AG04450 (cell line): ENCODE results near the gene QDPR. TPM values are rescaled to one million over a fixed set of nuclear protein-coding genes. Genes with fewer than 3 reads are reported as not detected.

Experiments used
- CTCF ChIA-PET: fragments of 300-600, 350-600 bp; formaldehyde crosslinking; extraction: SDS; loops from one replicate; lab custom pipeline; 2022; ENCODE audit warnings: antibody characterized with exemption, inconsistent platforms; lab: Charles Lee
- POLR2A ChIA-PET: fragments of 350-600 bp; formaldehyde crosslinking; extraction: SDS; loops from one replicate; lab custom pipeline; 2021; ENCODE audit warnings: antibody characterized with exemption, inconsistent platforms; lab: Yijun Ruan, JAX
- DNase-seq: peaks from one replicate; pipeline ENCODE4 v3.0.0-alpha.2; 2011; ENCODE audit warnings: low read depth, low spot score
- H3K27ac ChIP-seq: one replicate; pipeline ENCODE4 v1.5.1; 2012; ENCODE audit warnings: low read depth, low read length, control low read depth
- H3K27me3 ChIP-seq: one replicate; pipeline ENCODE4 v1.6.0; 2012; ENCODE audit warnings: low read length; ENCODE audit not compliant: control insufficient read depth, insufficient read depth
- H3K4me3 ChIP-seq: 2 replicates; pipeline ENCODE4 v1.5.1; 2011; ENCODE audit warnings: mild to moderate bottlenecking, low read depth, low read length, control low read depth
- H3K9me3 ChIP-seq: 2 replicates; pipeline ENCODE4 v1.5.1; 2012; ENCODE audit warnings: low read length; ENCODE audit not compliant: control insufficient read depth, insufficient read depth
- CTCF ChIP-seq: IDR thresholded peaks from 2 replicates; pipeline ENCODE4 v1.5.1; 2011; ENCODE audit warnings: low read depth, low read length, control low read depth, inconsistent platforms
- polyA plus RNA-seq: library from polyadenylated mRNA; depleted of rRNA; stranded (reverse); fragments of >200 nt; gene quantifications from 2 replicates; pipeline ENCODE4 v1.2.3, GENCODE V29; 2011

Gene QDPR
- polyA plus RNA-seq, 1 experiment, result 36.4 TPM

DNA sequence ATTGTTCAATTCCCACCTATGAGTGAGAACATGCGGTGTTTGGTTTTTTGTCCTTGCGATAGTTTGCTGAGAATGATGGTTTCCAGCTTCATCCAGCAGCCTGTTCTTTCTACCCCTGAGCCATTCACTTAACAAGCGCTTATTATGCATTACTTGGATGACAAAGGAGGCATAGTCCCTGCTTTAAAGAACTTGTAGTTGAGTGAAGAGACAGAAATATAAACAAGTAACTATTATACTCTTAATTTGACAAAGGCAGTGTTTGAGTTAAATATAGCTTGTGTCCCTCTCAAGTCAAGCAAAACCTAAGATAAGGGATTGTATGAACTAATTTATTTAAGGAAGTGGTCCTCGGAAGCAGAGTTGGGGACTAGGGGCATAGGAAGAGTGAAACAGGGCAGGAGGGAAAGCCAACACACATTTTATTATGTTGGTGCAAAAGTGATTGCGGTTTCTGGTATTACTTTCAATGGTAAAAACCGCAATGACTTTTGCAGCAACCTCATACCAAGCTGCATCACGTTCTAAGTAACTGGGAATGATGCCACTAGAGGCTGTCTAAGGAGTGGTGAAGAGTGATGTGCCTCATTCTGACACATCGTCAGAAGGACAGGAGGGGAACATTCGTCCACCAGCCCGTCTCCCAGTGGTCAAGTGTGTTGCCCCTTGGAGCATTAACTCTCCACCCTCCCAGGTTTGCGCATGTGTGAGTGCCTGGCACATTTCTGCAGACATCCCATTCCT, 41.8 kb downstream of the QDPR start:
- Histone ChIP-seq H3K9me3 (no peaks in the 10 kb centered on the region), H3K27me3 (no peaks in the 10 kb centered on the region), H3K27ac (no peak overlapping the region), H3K4me3 (no peak overlapping the region)
- no peak for TF ChIP-seq CTCF
- POLR2A ChIA-PET, result no interaction called here
- no peak for DNase-seq
- CTCF ChIA-PET, result interaction anchor here (0.6 to 10.6 kb wide), 5 partner anchors 17 to 1180 kb away, joined by 3 to 141 read pairs (median 107); no protein-coding TSS in a partner anchor

DNA sequence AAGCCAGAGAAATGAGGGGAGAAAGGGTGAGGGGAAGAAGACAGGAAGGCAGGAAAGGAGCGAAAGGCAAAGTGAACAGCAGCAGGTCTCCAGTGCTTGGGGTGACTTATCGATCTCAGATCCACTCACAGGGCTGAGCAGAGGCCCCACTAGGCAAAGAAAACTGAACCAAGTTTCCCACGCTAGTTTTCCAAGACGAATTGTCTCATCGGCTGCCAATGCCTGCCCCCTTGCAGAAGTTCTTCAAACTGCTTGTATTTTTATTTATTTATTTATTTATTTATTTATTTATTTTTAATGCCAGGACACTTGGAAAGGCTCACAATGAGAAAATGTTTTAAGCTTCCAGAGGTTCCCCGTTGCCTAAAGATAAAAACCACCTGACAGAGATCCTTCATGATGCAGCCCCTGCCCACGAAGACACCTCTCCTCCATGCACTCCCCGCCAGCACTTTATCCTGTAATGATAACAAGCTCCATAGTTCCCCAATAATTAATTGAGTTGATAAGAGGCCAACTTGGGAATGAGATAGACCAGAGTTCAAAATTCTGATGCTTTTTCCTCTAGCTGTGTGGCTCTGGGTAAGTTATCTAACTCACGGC, 43.2 kb downstream of the QDPR start:
- CTCF ChIA-PET, result interaction anchor here (0.6 to 10.6 kb wide), 21 partner anchors 8 to 1178 kb away, joined by 3 to 141 read pairs (median 4); no protein-coding TSS in a partner anchor
- Histone ChIP-seq H3K27me3 (no peaks in the 10 kb centered on the region), H3K27ac (no peak overlapping the region), H3K9me3 (no peaks in the 10 kb centered on the region), H3K4me3 (no peak overlapping the region)
- POLR2A ChIA-PET, result no interaction called here
- peak; percentile 67 for TF ChIP-seq CTCF
- no peak for DNase-seq

GRCh38 chr4:17463606-17464005, 48.3 kb downstream of the QDPR start:
- H3K9me3 ChIP-seq, result no peaks in the 10 kb centered on the region
- H3K27ac ChIP-seq, result peak overlapping the region; percentile 11
- no peak for TF ChIP-seq CTCF
- no peak overlapping the region for H3K4me3 ChIP-seq
- ChIA-PET POLR2A (no interaction called here), CTCF (no interaction called here)
- no peaks in the 10 kb centered on the region for H3K27me3 ChIP-seq
- DNase-seq, result no peak

DNA sequence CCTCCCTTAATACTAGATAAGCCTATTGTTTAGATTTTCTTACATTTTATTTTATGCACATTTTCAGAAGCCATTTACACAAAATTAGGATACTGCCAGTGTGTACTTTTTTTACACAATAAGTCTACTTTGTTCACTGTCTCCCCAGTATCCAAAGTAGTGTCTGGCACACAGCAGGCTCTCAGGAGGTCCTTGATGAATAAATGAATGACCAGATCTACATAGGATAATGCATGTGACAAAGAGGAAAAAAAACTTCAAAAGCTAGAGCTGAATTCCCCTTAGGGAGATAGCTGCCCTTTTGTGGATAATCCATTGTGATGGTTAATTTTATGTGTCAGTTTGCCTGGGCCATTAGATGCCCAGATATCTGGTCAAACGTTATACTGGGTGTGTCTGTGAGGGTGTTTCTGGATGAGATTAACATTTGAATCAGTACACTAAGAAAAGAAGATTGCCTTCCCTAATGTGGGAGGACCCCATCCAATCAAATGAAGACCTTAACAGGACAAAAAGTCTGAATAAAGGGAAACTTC, 61.6 kb downstream of the QDPR start:
- H3K9me3 ChIP-seq, result no peaks in the 10 kb centered on the region
- no peak overlapping the region for H3K27ac ChIP-seq
- no peak for DNase-seq
- H3K4me3 ChIP-seq, result no peak overlapping the region
- ChIA-PET CTCF (interaction anchor here (0.5 to 12.6 kb wide), 6 partner anchors 20 to 1159 kb away, joined by 3 to 141 read pairs (median 3); no protein-coding TSS in a partner anchor), POLR2A (no interaction called here)
- no peak for TF ChIP-seq CTCF
- H3K27me3 ChIP-seq, result no peaks in the 10 kb centered on the region
